Renal cortical epithelial cell (primary cell): ENCODE measurements around the gene TBX18. TPM values are rescaled to one million over a fixed set of nuclear protein-coding genes. Genes with fewer than 3 reads are reported as not detected.

Source experiments
- DNase-seq: peaks from one replicate; pipeline ENCODE4 v3.0.0-alpha.2; 2011; ENCODE audit warnings: low read depth
- total RNA-seq: library from RNA; depleted of rRNA; stranded (reverse); fragments of >200 nt; gene quantifications from 2 replicates; pipeline ENCODE4 v1.2.3, GENCODE V29; 2014

The TBX18 gene
- total RNA-seq, 1 donor from 2014 or later = 2.3 TPM

- DNase-seq = no peak
Observed at GRCh38 chr6:84748376-84748775, 16.0 kb downstream of the TBX18 start.

DNA sequence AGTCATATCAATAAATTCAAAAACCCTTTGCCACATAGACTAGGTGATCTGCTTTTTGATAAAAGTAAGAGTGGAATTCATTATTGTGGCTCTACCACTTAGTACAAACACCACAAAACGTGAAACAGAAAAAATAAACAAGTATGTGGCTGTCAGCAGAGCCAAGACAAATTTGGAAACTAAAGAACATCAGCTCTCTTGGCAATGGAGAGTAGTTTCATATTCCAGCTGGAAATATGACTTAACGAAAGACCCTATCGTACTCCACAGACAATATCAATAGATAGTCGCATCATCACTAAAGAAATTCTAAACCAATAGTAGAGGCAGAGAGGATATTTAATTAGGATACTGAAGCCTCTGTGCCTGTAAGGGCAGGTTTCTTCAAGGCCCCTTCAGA is 20.8 kb downstream of the TBX18 start:
- no peak for DNase-seq

GRCh38 chr6:84740385-84740784 is 24.0 kb downstream of the TBX18 start:
- DNase-seq = no peak

- no peak for DNase-seq
Observed at GRCh38 chr6:84739866-84740208, 24.6 kb downstream of the TBX18 start.

- no peak for DNase-seq
Observed at GRCh38 chr6:84738996-84739865, 25.2 kb downstream of the TBX18 start.

- no peak for DNase-seq
Observed at GRCh38 chr6:84733889-84734288, 30.5 kb downstream of the TBX18 start.

GRCh38 chr6:84731901-84732300 is 32.5 kb downstream of the TBX18 start:
- no peak for DNase-seq

DNA sequence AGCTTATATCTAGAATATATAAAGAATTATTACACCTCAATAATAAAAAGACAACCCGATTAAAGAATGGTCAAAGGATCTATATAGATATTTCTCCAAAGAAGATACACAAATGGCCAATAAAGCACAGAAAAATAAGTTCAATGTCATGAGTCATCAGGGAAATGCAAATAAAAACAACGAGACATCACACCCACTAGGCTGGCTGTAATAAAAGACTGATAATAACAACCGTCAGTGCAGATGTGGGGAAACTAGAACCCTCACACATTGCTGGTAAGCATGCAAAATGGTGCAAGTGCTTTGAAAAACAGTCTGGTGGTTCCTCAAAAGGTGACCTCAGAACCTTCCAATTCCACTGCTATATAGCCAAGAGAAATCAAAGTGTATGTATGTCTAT is 33.0 kb downstream of the TBX18 start:
- DNase-seq = no peak

DNA sequence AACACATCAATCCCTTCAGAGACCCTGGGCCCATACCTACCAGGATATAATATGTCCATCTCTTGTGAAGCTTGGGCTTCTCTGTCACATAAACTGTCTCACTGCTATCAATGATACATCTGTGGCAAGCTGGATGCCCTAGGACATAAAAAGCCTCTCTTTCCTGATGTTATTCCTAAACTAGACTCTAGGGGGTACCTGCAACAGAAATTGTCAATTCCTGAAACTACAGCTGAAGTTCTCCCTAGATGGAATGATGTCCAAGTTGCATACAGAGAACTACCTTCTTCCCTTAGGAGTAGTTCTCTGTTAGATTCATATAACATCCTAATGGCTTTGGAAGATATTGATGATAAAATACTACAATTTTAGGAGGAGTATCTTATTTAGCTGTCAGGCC is 35.8 kb downstream of the TBX18 start:
- DNase-seq = peak; percentile 39

- no peak for DNase-seq
Observed at GRCh38 chr6:84719152-84719551, 45.2 kb downstream of the TBX18 start.

GRCh38 chr6:84718038-84718955 is 46.1 kb downstream of the TBX18 start:
- peak; percentile 25 for DNase-seq

DNA sequence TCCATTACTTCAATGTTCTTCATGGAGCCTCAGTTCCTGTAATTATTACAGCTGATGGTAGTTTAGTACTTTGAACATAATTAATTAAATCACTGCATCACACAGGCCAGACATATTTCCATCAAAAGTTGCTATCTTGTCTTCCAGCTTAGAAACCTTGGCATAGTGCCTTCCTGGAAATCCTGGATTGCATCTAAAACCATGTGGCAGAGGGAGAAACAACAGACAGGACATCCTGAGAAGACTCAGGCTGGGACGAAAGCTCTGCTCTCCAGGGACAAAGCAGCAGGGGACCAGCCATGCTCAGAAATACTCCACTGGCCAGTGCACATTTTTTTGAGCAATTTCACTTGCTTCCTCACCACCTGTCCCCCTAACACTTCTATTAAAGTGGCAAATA is 55.3 kb downstream of the TBX18 start:
- DNase-seq = no peak

GRCh38 chr6:84707171-84707570 is 57.2 kb downstream of the TBX18 start:
- DNase-seq = no peak

DNA sequence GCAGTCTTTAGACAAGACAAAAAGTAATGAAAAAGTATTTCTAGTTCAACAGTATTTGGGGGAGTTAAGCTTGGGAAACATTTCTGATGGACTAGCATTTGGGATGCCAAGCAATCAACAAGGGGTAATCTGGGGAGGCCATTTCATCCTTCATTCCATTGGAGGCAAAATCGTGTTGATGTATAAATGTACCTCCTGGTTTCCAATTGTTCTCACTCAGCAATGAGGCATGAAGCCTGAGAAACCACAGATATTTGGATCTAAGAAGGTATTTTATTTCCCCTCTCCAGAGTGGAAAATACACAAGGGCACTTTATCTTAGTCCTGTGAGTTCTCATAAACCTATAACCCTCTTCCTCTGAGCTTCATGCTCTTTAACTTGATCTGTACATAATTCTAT is 68.2 kb downstream of the TBX18 start:
- peak; percentile 65 for DNase-seq

GRCh38 chr6:84691978-84692623 is 72.3 kb downstream of the TBX18 start:
- no peak for DNase-seq

DNA sequence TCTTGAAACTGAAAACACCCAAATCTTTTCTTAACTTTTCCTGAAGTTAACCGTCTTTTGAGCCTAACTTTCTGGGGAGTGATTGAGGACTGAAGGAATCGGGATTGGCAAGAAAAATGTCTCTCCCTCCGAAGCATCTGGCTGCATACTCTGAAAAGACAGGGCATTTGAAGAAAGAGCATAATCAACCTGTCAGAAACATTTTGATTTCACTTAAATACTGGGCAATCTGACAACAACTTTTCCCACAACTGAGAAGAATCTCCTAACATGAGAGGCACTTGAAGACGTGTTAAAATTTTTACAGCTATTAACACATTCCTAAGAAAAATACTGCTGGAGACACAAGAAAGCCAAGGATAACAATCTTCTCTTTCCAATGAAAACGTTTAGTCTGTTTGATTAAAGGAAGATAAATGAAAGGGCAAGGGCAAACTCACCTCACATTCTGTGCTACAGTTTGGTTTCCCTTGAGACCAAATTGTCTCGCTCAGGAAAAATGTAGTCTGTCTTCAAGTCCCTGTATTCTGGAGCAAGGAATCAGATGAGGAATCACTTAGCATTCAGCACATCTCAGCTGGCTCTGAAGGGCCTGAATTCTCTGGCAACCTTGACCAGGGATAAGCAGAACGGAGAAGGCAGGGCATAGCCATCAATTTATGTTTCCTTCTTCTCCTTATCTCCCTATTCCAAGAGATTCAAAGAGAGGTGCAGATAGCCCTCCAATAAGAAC is 76.1 kb downstream of the TBX18 start:
- no peak for DNase-seq

- DNase-seq = no peak
Observed at GRCh38 chr6:84687431-84687830, 77.0 kb downstream of the TBX18 start.

GRCh38 chr6:84685983-84686584 is 78.3 kb downstream of the TBX18 start:
- DNase-seq = no peak

DNA sequence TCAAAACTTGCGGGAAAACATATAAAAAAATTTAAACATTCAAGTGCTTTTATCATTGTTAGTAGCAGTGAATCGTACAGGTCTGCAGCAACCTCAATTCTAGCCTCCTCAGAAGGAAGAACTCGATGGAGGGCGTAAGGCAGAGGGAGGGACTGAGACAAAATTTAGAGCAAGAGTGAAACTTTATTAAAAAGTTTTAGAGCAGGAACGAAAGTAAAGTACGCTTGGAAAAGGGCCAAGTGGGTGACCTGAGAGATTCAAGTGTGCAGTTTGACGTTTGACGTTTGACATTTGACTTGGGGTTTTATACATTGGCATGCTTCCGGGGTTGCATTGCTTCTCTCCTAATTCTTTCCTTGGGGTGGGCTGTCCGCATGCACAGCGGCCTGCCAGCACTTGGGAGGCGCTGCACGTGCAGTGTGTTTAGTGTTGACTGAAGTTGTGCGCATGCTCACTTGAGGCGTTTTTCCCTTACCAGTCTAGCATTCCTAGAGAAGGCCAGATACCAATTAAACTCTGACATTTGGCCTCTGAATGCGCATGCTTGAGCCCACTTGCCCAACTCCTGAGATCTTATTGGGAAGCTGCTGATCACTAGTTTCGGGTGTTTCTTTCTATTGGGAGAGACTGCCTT is 82.6 kb downstream of the TBX18 start:
- DNase-seq = no peak

DNA sequence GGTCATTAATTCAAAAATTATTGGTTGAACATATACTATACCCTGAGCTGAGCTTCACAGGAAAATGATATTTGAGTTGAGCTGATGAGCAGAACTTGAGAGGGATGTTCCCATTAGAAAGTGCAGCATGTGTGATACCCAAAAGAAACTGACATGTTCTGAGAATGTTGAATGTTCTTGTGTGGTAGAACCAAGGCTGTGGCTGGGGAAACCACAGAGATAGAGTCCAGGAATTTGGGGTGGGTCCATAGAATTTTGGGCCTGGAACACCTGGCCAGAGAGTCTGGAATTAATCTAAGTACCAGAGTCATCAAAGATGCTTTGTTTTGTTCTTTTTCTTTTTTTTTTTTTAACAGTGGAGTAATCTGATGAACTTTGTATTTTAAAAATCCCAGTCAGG is 88.7 kb downstream of the TBX18 start:
- no peak for DNase-seq

GRCh38 chr6:84674395-84674794 is 90.0 kb downstream of the TBX18 start:
- no peak for DNase-seq
